Epithelial cell of prostate (primary cell): ENCODE data around the gene PPP1R7.
"Not testable (repeated sequence)": the region's sequence is repeated elsewhere in the genome, so short reads cannot be mapped to it uniquely, and the experiment has no call there.

Experiments used
- DNase-seq: peaks from one replicate; pipeline ENCODE4 v3.0.0-alpha.2; 2011; ENCODE audit warnings: low read depth, low spot score
- H3K27ac ChIP-seq: fragments of 450-650 bp; 2 replicates; pipeline ENCODE4 v1.5.1; 2017; ENCODE audit warnings: mild to moderate bottlenecking

The PPP1R7 gene

DNA sequence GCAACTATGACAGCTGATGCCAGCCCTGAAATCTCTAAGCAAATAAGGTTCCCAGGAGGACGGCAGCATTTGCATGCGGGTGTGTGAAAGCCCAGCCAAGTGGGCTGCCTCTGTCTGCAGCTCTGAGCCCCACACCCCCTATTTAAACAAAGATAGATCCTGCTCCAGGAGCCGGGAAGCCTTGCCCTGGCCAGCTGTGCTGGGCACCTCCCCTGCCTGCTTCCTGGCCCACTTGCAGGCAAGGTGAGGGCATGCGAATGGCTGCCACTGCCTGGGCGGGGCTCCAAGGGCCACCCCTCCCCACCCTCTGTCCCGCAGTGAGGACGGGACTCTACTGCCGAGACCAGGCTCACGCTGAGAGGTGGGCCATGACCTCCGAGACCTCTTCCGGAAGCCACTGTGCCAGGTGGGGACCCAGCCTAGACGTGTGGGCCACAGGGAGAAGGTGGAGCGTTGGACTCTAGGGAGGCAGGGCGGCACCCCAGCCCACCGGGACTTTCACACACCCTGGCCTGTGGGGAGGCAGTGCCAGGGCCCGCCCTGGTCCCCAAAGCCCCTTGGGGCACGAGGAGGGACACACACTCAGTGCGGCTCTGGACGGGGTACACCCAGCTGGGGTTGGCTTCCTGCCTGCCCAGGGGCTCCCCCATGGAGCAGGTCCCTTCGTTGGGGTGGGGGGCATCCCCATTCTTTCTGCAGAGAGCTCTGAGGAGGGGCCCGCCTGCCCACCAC, 38.3 kb downstream of the PPP1R7 start, which contains the start of gene ANO7:
Gene ANO7 (plus strand): TSS at position 317 of the 732 bp plus-strand sequence. CDS start 1,387 bp downstream, outside the sequence.
- no peak for DNase-seq
- H3K27ac ChIP-seq: no peak within 1 kb of the TSS

GRCh38 chr2:241189093-241189855, 39.0 kb downstream of the PPP1R7 start:
- no peak for DNase-seq
- H3K27ac ChIP-seq: no peak overlapping the region

DNA sequence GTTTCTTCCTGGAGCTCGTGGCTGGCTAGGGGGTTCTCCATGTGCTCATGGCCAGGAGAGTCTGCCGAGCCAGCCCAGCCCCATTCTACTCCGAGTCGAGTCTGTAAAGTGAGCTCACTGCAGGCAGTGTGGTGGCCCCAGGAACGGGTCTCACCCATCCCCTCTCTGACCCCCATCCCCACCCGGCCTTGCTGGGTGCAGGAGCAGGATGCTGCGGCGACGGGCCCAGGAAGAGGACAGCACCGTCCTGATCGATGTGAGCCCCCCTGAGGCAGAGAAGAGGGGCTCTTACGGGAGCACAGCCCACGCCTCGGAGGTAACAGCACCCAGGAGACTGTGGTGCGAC, 39.6 kb downstream of the PPP1R7 start:
- no peak overlapping the region for H3K27ac ChIP-seq
- DNase-seq: no peak

DNA sequence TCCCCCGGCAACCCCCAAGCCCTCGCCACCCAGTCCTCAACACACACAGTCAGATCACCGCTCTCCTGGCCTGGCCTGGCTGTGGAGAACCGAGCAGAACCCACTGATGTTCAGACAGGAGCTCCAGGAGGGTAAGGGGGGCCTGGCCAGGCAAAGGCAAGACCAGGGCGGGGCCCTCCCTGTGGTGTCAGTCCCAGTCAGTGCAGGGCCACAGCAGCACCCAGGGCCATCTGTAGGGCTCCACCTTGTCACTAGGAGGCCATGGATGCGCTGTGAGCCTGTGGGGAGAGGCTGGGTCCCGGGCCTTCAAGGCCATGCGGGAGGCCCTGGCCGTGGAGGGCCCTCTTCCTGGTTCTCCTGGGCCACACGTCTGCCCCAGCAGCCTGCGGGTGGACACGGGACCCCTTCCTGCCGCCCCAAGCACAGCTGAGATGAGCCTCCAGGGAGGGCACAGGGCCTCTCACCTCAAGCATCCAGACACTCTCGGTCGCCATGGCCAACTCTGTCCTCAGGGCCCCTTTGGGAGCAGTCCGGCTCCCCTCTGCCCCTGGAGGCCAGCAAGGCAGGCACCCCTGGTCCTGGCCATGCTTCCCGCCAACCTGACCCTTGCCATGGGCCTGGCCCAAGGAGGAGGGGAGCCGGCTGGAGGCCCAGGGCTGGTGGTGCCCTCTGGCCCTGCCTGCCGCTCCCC, 40.2 kb downstream of the PPP1R7 start:
- no peak for DNase-seq
- H3K27ac ChIP-seq: no peak overlapping the region

GRCh38 chr2:241191081-241191480, 40.8 kb downstream of the PPP1R7 start:
- DNase-seq: no peak
- no peak overlapping the region for H3K27ac ChIP-seq

DNA sequence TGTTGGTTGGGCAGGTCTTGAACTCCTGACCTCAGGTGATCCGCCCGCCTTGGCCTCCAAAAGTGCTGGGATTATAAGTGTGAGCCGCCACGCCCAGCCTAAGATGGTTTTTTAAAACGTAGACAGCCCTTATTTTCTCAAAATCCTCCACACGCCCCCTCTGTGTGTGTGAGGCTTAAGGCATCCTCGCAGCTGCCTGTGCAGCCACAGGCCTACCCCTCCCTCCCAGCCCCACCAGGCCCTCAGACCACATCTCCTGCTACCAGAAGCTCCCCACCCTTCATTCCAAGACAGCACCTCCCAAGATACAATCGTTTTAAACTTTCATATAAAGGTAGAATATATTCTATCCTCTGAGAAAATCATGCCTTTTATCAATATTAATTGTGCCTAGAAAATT, 43.0 kb downstream of the PPP1R7 start:
- no peak for DNase-seq

DNA sequence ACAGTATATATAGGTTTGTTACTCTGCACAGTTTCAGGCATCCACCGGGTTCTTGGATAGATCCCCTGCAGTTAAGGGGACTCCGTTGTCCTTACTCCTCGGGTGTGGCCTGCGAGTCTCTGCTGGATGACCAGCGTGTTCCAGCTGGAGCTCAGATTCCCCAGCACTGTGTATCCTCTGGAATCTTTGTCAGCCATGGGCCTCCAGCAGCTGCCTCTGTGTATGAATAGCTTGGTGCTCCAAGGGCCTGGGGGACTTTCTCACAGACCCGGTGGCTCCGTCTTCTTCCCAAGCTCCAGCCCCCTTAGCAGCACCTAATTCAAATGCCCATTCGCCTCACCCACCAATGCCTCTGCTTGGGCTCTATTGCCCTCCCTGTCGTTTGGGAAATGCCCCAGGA, 44.5 kb downstream of the PPP1R7 start:
- H3K27ac ChIP-seq: no peak overlapping the region
- DNase-seq: no peak

More for the DNA sequence above, 43.0 kb downstream of the PPP1R7 start:
- no peak overlapping the region for H3K27ac ChIP-seq

GRCh38 chr2:241195506-241196130, 45.4 kb downstream of the PPP1R7 start:
- no peak overlapping the region for H3K27ac ChIP-seq
- DNase-seq: no peak

- DNase-seq: not testable (repeated sequence)
These were observed 47.0 kb downstream of the PPP1R7 start for GRCh38 chr2:241197246-241197645.

DNA sequence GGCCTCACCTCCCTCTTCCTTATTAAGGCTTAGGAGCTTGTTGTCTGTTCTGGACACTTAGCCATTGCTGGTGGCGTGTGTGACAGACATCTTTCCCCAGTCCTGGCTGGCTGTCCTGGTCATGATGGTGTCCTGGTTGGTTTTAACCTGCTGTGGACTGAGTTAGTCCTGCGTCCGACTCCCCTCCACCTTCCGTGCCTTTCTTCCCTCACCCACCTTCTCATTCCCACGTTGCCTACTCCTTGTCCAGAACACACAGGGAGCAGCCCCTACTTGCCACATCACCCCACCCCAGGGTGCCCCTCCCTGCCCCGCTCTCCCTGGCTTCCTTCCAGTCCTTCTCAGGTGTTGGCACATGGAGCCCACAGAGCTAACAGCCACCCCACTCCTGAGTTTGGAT, 47.7 kb downstream of the PPP1R7 start:
- H3K27ac ChIP-seq: no peak overlapping the region
- no peak for DNase-seq

More at GRCh38 chr2:241197246-241197645, 47.0 kb downstream of the PPP1R7 start:
- H3K27ac ChIP-seq: not testable (repeated sequence)

GRCh38 chr2:241198381-241199279, 48.4 kb downstream of the PPP1R7 start:
- no peak for DNase-seq
- H3K27ac ChIP-seq: no peak overlapping the region

DNA sequence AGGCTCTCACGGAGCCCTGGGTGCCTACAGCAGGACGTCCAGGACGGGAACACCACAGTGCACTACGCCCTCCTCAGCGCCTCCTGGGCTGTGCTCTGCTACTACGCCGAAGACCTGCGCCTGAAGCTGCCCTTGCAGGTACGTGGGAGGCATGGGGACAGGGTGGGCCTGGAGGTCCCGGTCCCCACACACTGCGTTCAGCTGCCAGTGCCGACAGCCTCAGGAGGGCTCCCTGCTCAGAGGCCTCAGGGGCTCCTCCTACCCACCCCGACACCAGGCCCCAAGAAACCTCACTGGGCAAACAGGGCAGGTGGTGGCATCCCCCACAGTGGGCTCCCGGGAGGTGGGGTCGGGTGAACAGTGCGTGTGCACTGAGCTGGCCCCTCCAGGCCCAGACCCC, 49.0 kb downstream of the PPP1R7 start:
- no peak for DNase-seq
- H3K27ac ChIP-seq: no peak overlapping the region

DNA sequence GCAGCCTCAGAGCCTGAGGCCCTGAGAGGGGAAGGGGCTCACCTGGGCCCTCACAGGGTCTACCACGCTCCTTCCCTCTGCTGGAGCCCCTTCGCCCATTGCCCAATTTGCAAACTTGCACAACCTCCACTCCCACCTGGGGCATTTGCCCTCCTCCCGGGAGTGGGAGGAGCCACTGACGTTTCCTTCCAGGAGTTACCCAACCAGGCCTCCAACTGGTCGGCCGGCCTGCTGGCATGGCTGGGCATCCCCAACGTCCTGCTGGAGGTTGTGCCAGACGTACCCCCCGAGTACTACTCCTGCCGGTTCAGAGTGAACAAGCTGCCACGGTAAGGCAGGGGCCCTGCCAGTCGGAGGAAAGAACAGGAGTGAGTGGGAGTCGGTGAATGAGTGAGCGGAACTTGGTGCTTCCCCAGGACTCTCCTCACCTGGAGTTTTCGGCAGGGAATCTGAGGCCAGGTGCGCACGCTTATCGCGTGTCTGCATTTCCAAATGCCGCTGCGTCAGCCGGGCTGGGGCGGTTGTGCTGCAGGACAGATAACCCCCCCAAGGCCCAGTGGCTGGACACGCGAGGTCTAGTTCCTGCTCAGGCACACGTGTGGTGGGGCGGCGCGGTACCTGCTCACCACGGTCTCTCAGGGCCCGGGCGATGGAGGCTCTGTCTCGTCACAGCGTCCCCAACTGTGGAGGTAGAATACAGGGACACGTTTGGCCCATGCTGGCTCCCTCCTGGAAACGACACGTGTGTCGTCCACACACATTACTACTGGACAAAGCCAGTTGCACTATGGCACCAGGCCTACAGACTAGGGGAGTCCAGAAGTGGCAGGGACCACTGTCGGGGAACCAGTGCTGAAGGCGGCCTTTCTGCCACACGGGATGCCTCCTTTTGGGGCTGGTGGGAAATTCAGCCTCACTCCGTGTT, 49.9 kb downstream of the PPP1R7 start:
- DNase-seq: no peak
- no peak overlapping the region for H3K27ac ChIP-seq

- DNase-seq: no peak
- no peak overlapping the region for H3K27ac ChIP-seq
These were observed 50.6 kb downstream of the PPP1R7 start for GRCh38 chr2:241200822-241201395.

- no peak for DNase-seq
- no peak overlapping the region for H3K27ac ChIP-seq
These were observed 51.4 kb downstream of the PPP1R7 start for GRCh38 chr2:241201445-241202267.

GRCh38 chr2:241202268-241202585, 52.0 kb downstream of the PPP1R7 start:
- no peak for DNase-seq
- H3K27ac ChIP-seq: no peak overlapping the region

- no peak overlapping the region for H3K27ac ChIP-seq
- DNase-seq: no peak
These were observed 52.4 kb downstream of the PPP1R7 start for GRCh38 chr2:241202681-241203080.
